GM19328 (cell line): ENCODE measurements around the gene SOD3.

ENCODE experiments used
- ATAC-seq: cut with Tn5 transposase; IDR thresholded peaks from one replicate; pipeline ENCODE4 v1.9.1; 2021; ENCODE audit warnings: mild to moderate bottlenecking, moderate library complexity; ENCODE audit not compliant: unreplicated experiment

SOD3 gene

GRCh38 chr4:24794916-24795665, at the start of gene SOD3:
Gene SOD3, plus strand, starts transcription at chr4:24795573. Its CDS starts 3,949 bp downstream, at chr4:24799522.
- ATAC-seq = no peak

GRCh38 chr4:24747234-24747975, 48.0 kb upstream of the SOD3 start:
- no peak for ATAC-seq

GRCh38 chr4:24748023-24748422, 47.4 kb upstream of the SOD3 start:
- no peak for ATAC-seq

GRCh38 chr4:24748758-24749350, 46.5 kb upstream of the SOD3 start:
- ATAC-seq = no peak

GRCh38 chr4:24750106-24750505, 45.3 kb upstream of the SOD3 start:
- no peak for ATAC-seq

- no peak for ATAC-seq
These were observed 43.3 kb upstream of the SOD3 start for GRCh38 chr4:24751926-24752539.

GRCh38 chr4:24753519-24753918, 41.9 kb upstream of the SOD3 start:
- ATAC-seq = no peak

- ATAC-seq = no peak
These were observed 40.8 kb upstream of the SOD3 start for GRCh38 chr4:24754571-24754970.

GRCh38 chr4:24763631-24764297, 31.6 kb upstream of the SOD3 start:
- no peak for ATAC-seq

GRCh38 chr4:24764345-24764744, 31.0 kb upstream of the SOD3 start:
- no peak for ATAC-seq

GRCh38 chr4:24765376-24765988, 29.9 kb upstream of the SOD3 start:
- ATAC-seq = no peak

GRCh38 chr4:24768006-24768405, 27.4 kb upstream of the SOD3 start:
- no peak for ATAC-seq

- ATAC-seq = peak; percentile 74
These were observed 26.8 kb upstream of the SOD3 start for GRCh38 chr4:24768604-24769003.

GRCh38 chr4:24769571-24769970, 25.8 kb upstream of the SOD3 start:
- ATAC-seq = no peak

GRCh38 chr4:24770032-24770584, 25.3 kb upstream of the SOD3 start:
- ATAC-seq = peak; percentile 68

GRCh38 chr4:24770667-24771066, 24.7 kb upstream of the SOD3 start:
- no peak for ATAC-seq

- ATAC-seq = no peak
These were observed 24.1 kb upstream of the SOD3 start for GRCh38 chr4:24771241-24771640.

GRCh38 chr4:24772061-24772705, 23.2 kb upstream of the SOD3 start:
- no peak for ATAC-seq

GRCh38 chr4:24772952-24773351, 22.4 kb upstream of the SOD3 start:
- ATAC-seq = no peak

- ATAC-seq = no peak
These were observed 20.9 kb upstream of the SOD3 start for GRCh38 chr4:24774452-24774851.
